ENCODE measurements around the gene BICD2.

DNA sequence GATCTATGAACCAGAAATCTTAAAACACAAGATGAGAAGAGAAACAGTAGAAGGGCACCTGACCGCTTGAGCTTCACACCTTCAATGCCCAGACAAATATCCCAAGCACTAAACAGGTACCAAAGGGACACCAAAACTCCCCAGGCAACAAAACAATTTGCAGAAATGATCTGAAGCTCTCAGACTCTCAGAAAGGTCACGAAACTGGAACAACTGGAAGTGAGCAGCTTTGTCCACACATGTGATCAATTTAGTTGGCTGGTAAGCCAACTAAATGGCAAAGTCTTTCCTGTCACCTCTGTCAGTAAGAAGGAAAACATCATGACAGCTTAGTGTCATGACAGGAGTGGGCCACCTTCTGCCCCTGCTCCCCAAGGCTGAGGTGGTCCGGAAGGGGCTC lies 98.8 kb downstream of the BICD2 start:
- TF ChIP-seq EZH2 (IDR thresholded peaks at IDR 0.05; ENCODE audit: low read depth) = no peak
- TF ChIP-seq, protein P1, sequence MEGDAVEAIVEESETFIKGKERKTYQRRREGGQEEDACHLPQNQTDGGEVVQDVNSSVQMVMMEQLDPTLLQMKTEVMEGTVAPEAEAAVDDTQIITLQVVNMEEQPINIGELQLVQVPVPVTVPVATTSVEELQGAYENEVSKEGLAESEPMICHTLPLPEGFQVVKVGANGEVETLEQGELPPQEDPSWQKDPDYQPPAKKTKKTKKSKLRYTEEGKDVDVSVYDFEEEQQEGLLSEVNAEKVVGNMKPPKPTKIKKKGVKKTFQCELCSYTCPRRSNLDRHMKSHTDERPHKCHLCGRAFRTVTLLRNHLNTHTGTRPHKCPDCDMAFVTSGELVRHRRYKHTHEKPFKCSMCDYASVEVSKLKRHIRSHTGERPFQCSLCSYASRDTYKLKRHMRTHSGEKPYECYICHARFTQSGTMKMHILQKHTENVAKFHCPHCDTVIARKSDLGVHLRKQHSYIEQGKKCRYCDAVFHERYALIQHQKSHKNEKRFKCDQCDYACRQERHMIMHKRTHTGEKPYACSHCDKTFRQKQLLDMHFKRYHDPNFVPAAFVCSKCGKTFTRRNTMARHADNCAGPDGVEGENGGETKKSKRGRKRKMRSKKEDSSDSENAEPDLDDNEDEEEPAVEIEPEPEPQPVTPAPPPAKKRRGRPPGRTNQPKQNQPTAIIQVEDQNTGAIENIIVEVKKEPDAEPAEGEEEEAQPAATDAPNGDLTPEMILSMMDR (conservative IDR thresholded peaks at IDR 0.05) = no peak

Data from PC-9 (cell line).